ENCODE measurements around the gene CHCT1. TPM values are rescaled to one million over a fixed set of nuclear protein-coding genes. Genes with fewer than 3 reads are reported as not detected.

CHCT1 gene
- total RNA-seq, 1 donor from 2014 or later = 1.6 TPM

DNA sequence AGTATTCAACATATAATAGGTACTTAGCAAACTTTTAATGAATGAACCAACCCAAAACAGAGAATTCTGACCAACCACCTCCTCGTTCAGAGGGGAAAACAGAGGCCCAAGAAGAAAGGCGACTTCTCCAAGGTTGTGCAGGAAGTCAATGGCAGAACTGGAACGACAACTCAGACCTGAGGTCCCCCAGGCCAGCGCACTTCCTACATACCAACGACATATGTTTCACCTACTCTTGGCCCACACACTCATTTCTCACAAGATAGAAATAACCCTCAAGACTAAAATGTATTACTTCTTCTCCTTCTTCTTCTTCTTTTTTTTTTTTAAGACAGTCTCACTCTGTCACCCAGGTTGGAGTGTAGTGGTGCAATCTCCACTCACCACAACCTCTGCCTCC lies 14.4 kb downstream of the CHCT1 start:
- Histone ChIP-seq H3K4me1 (ENCODE audit: control insufficient read depth in 3 of 3, insufficient read depth in 3 of 3, low read length in 3 of 3) (peaks cover 4 to 5% (median 5%) of the 10 kb centered on the region in 3 donors), H3K36me3 (ENCODE audit: control insufficient read depth in 3 of 3, insufficient read depth in 3 of 3, low read length in 3 of 3) (no peaks in the 10 kb centered on the region), H3K9me3 (ENCODE audit: control insufficient read depth in 3 of 3, low read length in 3 of 3) (no peaks in the 10 kb centered on the region), H3K4me3 (ENCODE audit: low read length in 3 of 3) (no peak overlapping the region), H3K27me3 (ENCODE audit: control insufficient read depth in 3 of 3, insufficient read depth in 3 of 3, low read length in 3 of 3) (no peaks in the 10 kb centered on the region), H3K27ac (ENCODE audit: low read depth, low read length) (no peak overlapping the region), H3K9ac (ENCODE audit: low read depth in 1 of 3, low read length in 3 of 3) (no peak overlapping the region)

DNA sequence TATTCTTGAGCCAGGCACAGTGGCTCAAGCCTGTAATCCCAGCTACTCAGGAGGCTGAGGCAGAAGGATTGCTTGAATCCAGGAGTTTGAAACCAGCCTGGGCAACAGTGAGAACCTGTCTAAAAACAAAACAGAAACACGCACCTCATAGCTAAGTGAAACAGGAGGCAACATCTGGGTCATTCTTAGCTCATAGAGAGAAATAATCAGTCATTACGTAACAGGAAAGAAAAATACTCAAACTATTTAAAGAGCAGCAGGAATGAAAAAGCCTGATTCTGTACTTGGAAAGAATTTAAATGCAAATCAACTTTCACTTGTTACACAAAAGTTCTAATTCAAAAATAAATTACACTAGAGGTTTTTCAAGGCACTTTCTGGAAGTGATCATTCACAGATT lies 17.2 kb downstream of the CHCT1 start:
- H3K4me1 ChIP-seq (ENCODE audit: control insufficient read depth in 3 of 3, insufficient read depth in 3 of 3, low read length in 3 of 3) = peaks cover 4 to 5% (median 5%) of the 10 kb centered on the region in 3 donors
- no peak overlapping the region for H3K27ac ChIP-seq (ENCODE audit: low read depth, low read length)
- H3K4me3 ChIP-seq (ENCODE audit: low read length in 3 of 3) = no peak overlapping the region
- H3K9ac ChIP-seq (ENCODE audit: low read depth in 1 of 3, low read length in 3 of 3) = no peak overlapping the region
- no peaks in the 10 kb centered on the region for H3K36me3 ChIP-seq (ENCODE audit: control insufficient read depth in 3 of 3, insufficient read depth in 3 of 3, low read length in 3 of 3)
- no peaks in the 10 kb centered on the region for H3K9me3 ChIP-seq (ENCODE audit: control insufficient read depth in 3 of 3, low read length in 3 of 3)
- no peaks in the 10 kb centered on the region for H3K27me3 ChIP-seq (ENCODE audit: control insufficient read depth in 3 of 3, insufficient read depth in 3 of 3, low read length in 3 of 3)

DNA sequence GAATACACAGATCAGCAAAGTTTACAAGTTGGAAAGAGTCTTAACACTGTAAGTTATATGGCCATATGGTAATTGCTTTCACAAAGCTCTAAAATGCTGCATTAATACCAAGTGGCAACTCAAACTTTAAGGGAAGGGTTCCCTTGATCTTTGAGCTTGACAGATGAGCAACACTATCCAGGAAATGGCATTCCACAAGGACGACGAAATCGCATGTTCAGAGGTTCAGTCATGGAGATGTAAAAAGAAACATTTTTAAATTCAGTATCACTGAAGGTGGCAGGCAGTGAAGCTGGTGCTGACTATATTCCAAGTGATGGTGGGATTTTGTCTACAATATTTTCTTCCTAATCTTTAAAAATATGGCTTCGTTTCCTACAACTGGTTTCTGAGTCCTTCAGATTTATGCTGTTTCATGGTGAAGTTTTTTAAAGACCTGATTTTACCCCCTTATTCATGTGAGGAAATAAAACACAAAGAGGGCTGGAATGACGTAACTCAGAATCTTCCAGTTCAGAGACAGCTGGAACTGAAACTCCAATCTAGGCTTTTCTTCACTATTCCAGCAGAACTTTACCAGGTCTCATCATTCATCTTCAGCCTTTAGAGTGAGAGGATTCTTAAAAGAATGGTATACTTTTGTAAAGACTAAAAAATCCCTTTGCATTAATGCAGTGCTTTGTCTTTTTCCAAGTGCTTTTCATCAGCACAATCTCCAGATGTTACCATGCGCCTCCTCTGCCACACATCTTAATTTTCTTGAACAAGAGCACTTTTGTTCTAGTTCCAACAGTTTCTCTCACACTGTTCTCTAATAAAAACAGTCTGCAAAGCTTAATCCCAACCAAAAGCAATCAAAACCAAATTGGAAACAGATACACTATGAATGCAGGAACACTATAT lies 20.2 kb downstream of the CHCT1 start:
- Histone ChIP-seq H3K4me1 (ENCODE audit: control insufficient read depth in 3 of 3, insufficient read depth in 3 of 3, low read length in 3 of 3) (no peaks in the 10 kb centered on the region), H3K4me3 (ENCODE audit: low read length in 3 of 3) (no peak overlapping the region), H3K9ac (ENCODE audit: low read depth in 1 of 3, low read length in 3 of 3) (no peak overlapping the region), H3K27ac (ENCODE audit: low read depth, low read length) (no peak overlapping the region), H3K27me3 (ENCODE audit: control insufficient read depth in 3 of 3, insufficient read depth in 3 of 3, low read length in 3 of 3) (no peaks in the 10 kb centered on the region), H3K9me3 (ENCODE audit: control insufficient read depth in 3 of 3, low read length in 3 of 3) (no peaks in the 10 kb centered on the region), H3K36me3 (ENCODE audit: control insufficient read depth in 3 of 3, insufficient read depth in 3 of 3, low read length in 3 of 3) (peaks cover 4 to 9% (median 5%) of the 10 kb centered on the region in 3 donors)

DNA sequence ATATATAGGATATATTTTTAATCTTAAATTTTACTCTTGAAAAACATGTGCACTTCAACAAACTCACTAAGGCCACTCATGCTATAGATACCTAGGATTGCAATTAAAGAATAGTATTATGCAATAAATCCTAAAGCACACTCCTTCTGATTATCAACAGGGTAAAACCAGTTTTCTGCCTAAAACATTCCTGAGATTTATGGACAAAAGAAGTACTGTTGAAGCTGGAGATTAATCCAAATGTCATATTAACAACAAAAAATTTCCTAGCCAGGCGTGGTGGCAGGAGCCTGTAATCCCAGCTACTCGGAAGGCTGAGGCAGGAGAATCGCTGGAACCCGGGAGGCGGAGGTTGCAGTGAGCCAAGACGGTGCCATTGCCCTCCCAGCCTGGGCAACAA lies 21.4 kb downstream of the CHCT1 start:
- no peaks in the 10 kb centered on the region for H3K4me1 ChIP-seq (ENCODE audit: control insufficient read depth in 3 of 3, insufficient read depth in 3 of 3, low read length in 3 of 3)
- no peak overlapping the region for H3K9ac ChIP-seq (ENCODE audit: low read depth in 1 of 3, low read length in 3 of 3)
- no peak overlapping the region for H3K27ac ChIP-seq (ENCODE audit: low read depth, low read length)
- H3K4me3 ChIP-seq (ENCODE audit: low read length in 3 of 3) = no peak overlapping the region
- peaks cover 7 to 19% (median 15%) of the 10 kb centered on the region in 3 donors for H3K36me3 ChIP-seq (ENCODE audit: control insufficient read depth in 3 of 3, insufficient read depth in 3 of 3, low read length in 3 of 3)
- no peaks in the 10 kb centered on the region for H3K27me3 ChIP-seq (ENCODE audit: control insufficient read depth in 3 of 3, insufficient read depth in 3 of 3, low read length in 3 of 3)
- H3K9me3 ChIP-seq (ENCODE audit: control insufficient read depth in 3 of 3, low read length in 3 of 3) = no peaks in the 10 kb centered on the region

DNA sequence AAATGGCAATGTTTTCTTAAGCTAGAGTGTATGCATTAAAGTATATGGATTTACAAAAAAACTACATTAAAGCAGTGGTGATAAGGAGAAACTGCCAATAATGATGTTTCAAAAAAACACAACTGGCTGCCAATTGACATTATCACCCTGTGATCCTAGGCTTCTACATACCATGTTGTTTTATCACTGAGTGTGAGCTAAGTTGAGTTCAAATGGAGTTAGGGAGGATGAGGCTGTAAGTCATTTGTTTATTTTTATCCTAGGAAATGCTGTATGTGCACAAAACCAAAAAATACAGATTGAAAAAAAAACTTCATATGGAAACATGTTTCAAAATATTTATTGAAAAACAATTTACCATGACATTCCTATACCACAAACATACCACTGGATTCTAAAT lies 22.9 kb downstream of the CHCT1 start:
- no peaks in the 10 kb centered on the region for H3K27me3 ChIP-seq (ENCODE audit: control insufficient read depth in 3 of 3, insufficient read depth in 3 of 3, low read length in 3 of 3)
- H3K9me3 ChIP-seq (ENCODE audit: control insufficient read depth in 3 of 3, low read length in 3 of 3) = no peaks in the 10 kb centered on the region
- H3K4me1 ChIP-seq (ENCODE audit: control insufficient read depth in 3 of 3, insufficient read depth in 3 of 3, low read length in 3 of 3) = no peaks in the 10 kb centered on the region
- peaks cover 7 to 22% (median 15%) of the 10 kb centered on the region in 3 donors for H3K36me3 ChIP-seq (ENCODE audit: control insufficient read depth in 3 of 3, insufficient read depth in 3 of 3, low read length in 3 of 3)
- no peak overlapping the region for H3K4me3 ChIP-seq (ENCODE audit: low read length in 3 of 3)
- H3K9ac ChIP-seq (ENCODE audit: low read depth in 1 of 3, low read length in 3 of 3) = no peak overlapping the region
- H3K27ac ChIP-seq (ENCODE audit: low read depth, low read length) = no peak overlapping the region

DNA sequence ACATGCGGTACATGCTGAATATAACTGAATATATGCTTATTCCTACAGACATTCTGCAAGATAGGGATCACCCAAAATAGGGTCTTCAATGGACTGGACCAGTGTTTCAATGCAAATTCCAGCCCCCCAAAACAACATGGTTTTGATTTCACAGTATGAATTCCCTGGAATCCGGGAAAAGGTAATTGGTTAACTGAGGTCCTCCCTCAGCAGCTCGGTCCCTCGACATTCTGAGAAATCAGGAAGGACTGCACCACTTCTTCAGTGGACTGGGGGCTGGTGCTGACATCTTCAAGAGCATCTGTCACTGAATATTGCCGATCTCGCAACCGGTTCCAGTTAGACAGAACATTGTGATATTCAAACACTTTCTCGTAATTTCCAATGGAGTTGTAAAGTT lies 25.1 kb downstream of the CHCT1 start:
- Histone ChIP-seq H3K9me3 (ENCODE audit: control insufficient read depth in 3 of 3, low read length in 3 of 3) (no peaks in the 10 kb centered on the region), H3K4me3 (ENCODE audit: low read length in 3 of 3) (no peak overlapping the region), H3K27me3 (ENCODE audit: control insufficient read depth in 3 of 3, insufficient read depth in 3 of 3, low read length in 3 of 3) (no peaks in the 10 kb centered on the region), H3K36me3 (ENCODE audit: control insufficient read depth in 3 of 3, insufficient read depth in 3 of 3, low read length in 3 of 3) (peaks cover 7 to 30% (median 22%) of the 10 kb centered on the region in 3 donors), H3K4me1 (ENCODE audit: control insufficient read depth in 3 of 3, insufficient read depth in 3 of 3, low read length in 3 of 3) (no peaks in the 10 kb centered on the region), H3K9ac (ENCODE audit: low read depth in 1 of 3, low read length in 3 of 3) (no peak overlapping the region), H3K27ac (ENCODE audit: low read depth, low read length) (no peak overlapping the region)

DNA sequence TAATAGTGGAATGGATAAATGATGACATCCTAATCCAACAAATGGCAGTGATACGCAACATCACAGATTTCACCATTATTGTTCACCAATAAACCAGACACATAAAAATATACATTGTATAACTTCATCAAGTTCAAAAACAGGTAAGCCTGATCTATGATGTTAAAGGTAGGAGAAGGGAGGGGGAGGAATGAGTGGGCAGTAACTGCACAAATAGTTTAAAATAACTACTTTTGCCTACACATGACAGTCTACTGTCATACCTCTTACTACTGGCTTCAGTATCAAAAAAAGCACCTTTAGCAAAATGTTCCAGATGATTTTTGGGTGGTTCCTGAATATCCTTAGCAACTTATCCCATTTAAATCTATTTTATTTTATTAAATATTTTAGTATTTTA lies 28.8 kb downstream of the CHCT1 start:
- Histone ChIP-seq H3K27ac (ENCODE audit: low read depth, low read length) (no peak overlapping the region), H3K9me3 (ENCODE audit: control insufficient read depth in 3 of 3, low read length in 3 of 3) (no peaks in the 10 kb centered on the region), H3K36me3 (ENCODE audit: control insufficient read depth in 3 of 3, insufficient read depth in 3 of 3, low read length in 3 of 3) (peaks cover 21 to 39% (median 39%) of the 10 kb centered on the region in 3 donors), H3K4me1 (ENCODE audit: control insufficient read depth in 3 of 3, insufficient read depth in 3 of 3, low read length in 3 of 3) (no peaks in the 10 kb centered on the region), H3K27me3 (ENCODE audit: control insufficient read depth in 3 of 3, insufficient read depth in 3 of 3, low read length in 3 of 3) (no peaks in the 10 kb centered on the region), H3K9ac (ENCODE audit: low read depth in 1 of 3, low read length in 3 of 3) (no peak overlapping the region), H3K4me3 (ENCODE audit: low read length in 3 of 3) (no peak overlapping the region)

DNA sequence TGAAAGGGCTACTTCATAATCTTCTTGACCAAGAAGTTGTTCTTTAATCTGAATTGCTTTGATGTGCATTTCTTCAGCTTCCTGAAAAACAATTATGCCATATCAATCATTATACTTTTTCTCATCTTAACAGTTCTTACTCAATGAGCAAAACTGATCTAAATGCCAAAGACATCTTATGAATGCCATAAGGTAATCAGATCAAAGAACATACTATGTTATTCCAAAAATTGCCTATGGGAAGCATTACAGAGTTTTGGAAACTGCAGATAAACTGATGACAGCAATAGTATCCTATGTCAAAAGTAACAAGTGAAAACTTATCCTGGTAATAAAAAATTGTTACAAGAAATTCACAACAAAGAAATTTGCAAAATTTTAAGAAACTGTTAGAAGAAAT lies 29.7 kb downstream of the CHCT1 start:
- peaks cover 22 to 43% (median 41%) of the 10 kb centered on the region in 3 donors for H3K36me3 ChIP-seq (ENCODE audit: control insufficient read depth in 3 of 3, insufficient read depth in 3 of 3, low read length in 3 of 3)
- H3K27me3 ChIP-seq (ENCODE audit: control insufficient read depth in 3 of 3, insufficient read depth in 3 of 3, low read length in 3 of 3) = no peaks in the 10 kb centered on the region

DNA sequence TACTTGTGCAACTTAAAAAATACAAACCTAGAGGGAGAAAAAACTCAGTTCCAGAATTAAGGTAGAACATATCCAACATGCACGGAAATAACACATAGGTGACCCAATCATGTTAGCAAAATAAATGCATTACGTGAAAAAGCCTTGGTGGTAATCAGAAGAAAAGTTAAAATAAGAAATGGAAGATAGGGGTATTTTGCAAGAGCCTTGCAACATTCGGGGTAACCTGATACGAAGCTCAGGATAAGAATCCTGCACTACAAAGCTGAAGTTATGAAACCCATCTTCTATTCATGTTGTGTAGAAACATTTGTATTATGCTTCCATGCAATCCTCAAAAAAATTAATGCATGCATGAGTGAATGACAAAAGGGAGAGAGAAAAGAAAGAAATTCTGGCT lies 33.1 kb downstream of the CHCT1 start:
- Histone ChIP-seq H3K4me3 (ENCODE audit: low read length in 3 of 3) (no peak overlapping the region), H3K4me1 (ENCODE audit: control insufficient read depth in 3 of 3, insufficient read depth in 3 of 3, low read length in 3 of 3) (no peaks in the 10 kb centered on the region), H3K9me3 (ENCODE audit: control insufficient read depth in 3 of 3, low read length in 3 of 3) (no peaks in the 10 kb centered on the region), H3K27ac (ENCODE audit: low read depth, low read length) (no peak overlapping the region), H3K36me3 (ENCODE audit: control insufficient read depth in 3 of 3, insufficient read depth in 3 of 3, low read length in 3 of 3) (peaks cover 23 to 44% (median 32%) of the 10 kb centered on the region in 3 donors), H3K9ac (ENCODE audit: low read depth in 1 of 3, low read length in 3 of 3) (no peak overlapping the region), H3K27me3 (ENCODE audit: control insufficient read depth in 3 of 3, insufficient read depth in 3 of 3, low read length in 3 of 3) (no peaks in the 10 kb centered on the region)

More for the DNA sequence above, 29.7 kb downstream of the CHCT1 start:
- Histone ChIP-seq H3K4me3 (ENCODE audit: low read length in 3 of 3) (no peak overlapping the region), H3K9ac (ENCODE audit: low read depth in 1 of 3, low read length in 3 of 3) (no peak overlapping the region), H3K4me1 (ENCODE audit: control insufficient read depth in 3 of 3, insufficient read depth in 3 of 3, low read length in 3 of 3) (no peaks in the 10 kb centered on the region), H3K27ac (ENCODE audit: low read depth, low read length) (no peak overlapping the region), H3K9me3 (ENCODE audit: control insufficient read depth in 3 of 3, low read length in 3 of 3) (no peaks in the 10 kb centered on the region)

DNA sequence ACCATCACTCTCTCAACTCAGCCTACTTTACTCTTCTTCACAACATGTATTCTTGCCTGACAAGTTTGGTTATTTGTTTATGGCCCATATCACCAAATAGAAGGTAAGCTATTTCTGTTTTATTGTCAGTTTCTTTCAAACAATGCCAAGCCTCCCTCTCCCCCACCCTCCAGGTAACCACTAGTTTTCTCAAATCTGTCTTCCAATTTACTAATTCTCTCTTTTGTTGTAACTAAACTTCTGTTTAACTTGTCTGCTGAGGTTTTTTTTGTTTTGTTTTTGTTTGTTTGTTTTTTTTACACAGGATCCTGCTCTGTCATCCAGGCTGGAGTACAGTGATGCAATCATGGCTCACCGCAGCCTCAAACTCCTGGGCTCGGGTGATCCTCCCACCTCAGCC lies 34.9 kb downstream of the CHCT1 start:
- Histone ChIP-seq H3K4me1 (ENCODE audit: control insufficient read depth in 3 of 3, insufficient read depth in 3 of 3, low read length in 3 of 3) (no peaks in the 10 kb centered on the region), H3K9me3 (ENCODE audit: control insufficient read depth in 3 of 3, low read length in 3 of 3) (no peaks in the 10 kb centered on the region), H3K4me3 (ENCODE audit: low read length in 3 of 3) (no peak overlapping the region), H3K27ac (ENCODE audit: low read depth, low read length) (no peak overlapping the region), H3K36me3 (ENCODE audit: control insufficient read depth in 3 of 3, insufficient read depth in 3 of 3, low read length in 3 of 3) (peaks cover 23 to 52% (median 27%) of the 10 kb centered on the region in 3 donors), H3K9ac (ENCODE audit: low read depth in 1 of 3, low read length in 3 of 3) (no peak overlapping the region), H3K27me3 (ENCODE audit: control insufficient read depth in 3 of 3, insufficient read depth in 3 of 3, low read length in 3 of 3) (no peaks in the 10 kb centered on the region)

Measured in skeletal muscle tissue (tissue), 4 donors.